Thyroid gland (tissue), 4 donors: Measurements from ENCODE around the gene SWT1.

Experiments used
- CTCF ChIP-seq, 6 experiments: fragments of 200-600 bp in 3 of 6; fragments of 450-650 bp in 3 of 6; sonication (generic) in 3 of 6; IDR thresholded peaks; one replicate each; pipeline ENCODE4 v1.5.1; 2016 to 2019; ENCODE audit warnings: antibody characterized with exemption in 6 of 6, mild to moderate bottlenecking in 2 of 6, inconsistent platforms in 1 of 6, moderate library complexity in 1 of 6
- POLR2A ChIP-seq, 2 donors: fragments of 450-650 bp; IDR thresholded peaks; one replicate each; pipeline ENCODE4 v1.6.1; 2017; ENCODE audit warnings: antibody characterized with exemption in 2 of 2, mild to moderate bottlenecking in 2 of 2, moderate library complexity in 1 of 2

GRCh38 chr1:185317034-185317885 is 160.3 kb downstream of the SWT1 start, which contains the start of gene IVNS1ABP:
- peak in 3 of 6 experiments; percentile 14 to 38 (median 36) for TF ChIP-seq CTCF (IDR thresholded peaks at IDR 0.05)
- peak; percentile 87 to 96 for TF ChIP-seq POLR2A (IDR thresholded peaks at IDR 0.05)
